HG03175 (cell line): Measurements from ENCODE around the gene VNN1.

Source experiments
- ATAC-seq: cut with Tn5 transposase; IDR thresholded peaks from one replicate; pipeline ENCODE4 v1.9.1; 2021; ENCODE audit warnings: mild to moderate bottlenecking, moderate library complexity; ENCODE audit not compliant: unreplicated experiment

Gene VNN1, protein sequence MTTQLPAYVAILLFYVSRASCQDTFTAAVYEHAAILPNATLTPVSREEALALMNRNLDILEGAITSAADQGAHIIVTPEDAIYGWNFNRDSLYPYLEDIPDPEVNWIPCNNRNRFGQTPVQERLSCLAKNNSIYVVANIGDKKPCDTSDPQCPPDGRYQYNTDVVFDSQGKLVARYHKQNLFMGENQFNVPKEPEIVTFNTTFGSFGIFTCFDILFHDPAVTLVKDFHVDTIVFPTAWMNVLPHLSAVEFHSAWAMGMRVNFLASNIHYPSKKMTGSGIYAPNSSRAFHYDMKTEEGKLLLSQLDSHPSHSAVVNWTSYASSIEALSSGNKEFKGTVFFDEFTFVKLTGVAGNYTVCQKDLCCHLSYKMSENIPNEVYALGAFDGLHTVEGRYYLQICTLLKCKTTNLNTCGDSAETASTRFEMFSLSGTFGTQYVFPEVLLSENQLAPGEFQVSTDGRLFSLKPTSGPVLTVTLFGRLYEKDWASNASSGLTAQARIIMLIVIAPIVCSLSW

DNA sequence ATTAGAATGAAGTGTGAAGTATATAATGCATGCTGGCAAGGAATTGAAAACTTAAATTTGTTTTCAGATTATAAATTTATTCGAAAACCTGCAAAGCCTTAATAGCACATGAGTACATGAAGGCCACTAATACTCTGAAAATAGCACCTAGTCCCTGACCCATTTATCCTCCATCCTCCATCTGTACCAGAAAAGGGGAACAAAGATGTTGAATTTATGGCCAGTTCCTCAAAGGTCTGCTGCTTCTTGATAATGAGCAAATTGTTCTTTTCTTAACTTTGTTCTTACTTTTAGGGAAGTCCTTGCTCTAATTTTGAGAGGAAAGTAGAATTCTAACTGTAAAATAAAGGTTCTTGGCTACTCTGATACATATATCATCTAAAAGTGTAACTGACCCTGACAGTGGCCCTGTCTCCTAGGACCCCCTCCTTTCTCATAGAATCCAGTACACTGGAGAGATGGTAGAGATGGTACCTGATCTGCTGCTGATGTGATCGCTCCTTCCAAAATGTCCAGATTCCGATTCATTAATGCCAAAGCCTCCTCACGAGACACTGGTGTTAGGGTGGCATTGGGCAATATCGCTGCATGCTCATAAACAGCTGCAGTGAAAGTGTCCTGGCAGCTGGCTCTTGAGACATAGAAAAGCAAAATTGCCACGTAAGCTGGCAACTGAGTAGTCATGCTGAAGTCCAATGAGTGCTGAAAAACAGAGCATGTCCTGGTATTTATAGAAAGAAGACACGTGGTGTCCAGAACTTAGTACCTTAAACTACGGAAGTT is at the start of gene VNN1:
TSS of gene VNN1 (minus strand) at position 704 of the 783 bp plus-strand sequence. CDS start at position 684, 20 bp downstream.
- peak; percentile 79 for ATAC-seq

DNA sequence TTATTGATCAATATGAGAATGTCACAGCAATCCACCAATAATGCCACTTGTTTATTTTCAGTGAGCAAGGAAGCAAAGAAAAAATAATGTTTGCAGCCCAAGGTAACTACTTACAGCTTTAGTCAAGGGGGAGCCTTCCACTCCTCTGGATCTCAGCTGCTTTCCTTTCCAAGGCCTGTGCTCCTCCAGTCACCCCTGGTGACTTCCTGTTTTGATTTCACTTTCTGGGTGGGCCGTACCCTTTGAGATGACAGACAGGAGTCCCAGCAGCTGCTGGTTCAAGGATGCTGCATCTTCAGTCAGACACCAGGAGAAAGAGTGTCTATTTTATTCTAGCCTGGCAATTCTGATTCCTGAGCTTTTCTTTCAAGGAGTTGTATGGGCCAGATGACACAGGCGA is 49.4 kb upstream of the VNN1 start:
- peak; percentile 93 for ATAC-seq

DNA sequence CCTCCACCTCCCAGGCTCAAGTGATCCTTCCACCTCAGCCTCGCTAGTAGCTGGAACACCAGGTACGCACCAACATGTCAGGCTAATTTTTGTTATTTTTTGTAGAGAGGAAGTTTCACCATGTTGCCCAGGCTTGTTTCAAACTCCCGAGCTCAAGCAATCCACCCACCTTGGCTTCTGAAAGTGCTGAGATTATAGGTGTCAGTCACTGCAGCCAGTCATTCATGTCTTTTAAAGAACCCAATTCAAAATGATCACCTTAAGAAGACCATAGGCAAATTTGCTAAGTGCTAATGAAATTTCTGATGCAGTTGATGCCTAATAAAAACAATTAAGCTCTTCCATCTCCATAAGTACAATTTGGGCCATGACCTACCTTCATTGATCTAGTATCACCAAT is 46.4 kb upstream of the VNN1 start:
- ATAC-seq = peak; percentile 21

DNA sequence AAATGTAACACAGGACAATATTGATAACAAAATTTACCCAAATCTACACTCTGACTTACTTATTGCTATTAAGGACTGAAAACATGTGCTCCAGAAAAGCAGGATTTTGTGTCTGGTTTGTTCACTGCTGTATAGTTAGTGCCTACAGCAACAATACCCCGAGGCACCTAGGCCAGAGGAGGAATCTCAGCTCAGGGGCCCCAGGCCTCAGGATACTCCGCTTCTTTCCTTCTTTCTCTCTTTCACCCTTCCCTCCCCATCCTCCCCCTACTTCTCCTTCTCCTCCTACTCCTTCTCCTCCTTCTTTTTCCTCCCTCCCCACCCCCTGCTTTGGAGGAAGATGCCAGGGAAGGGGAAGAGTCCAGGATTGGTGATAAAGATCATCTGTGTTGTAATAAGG is 44.8 kb upstream of the VNN1 start:
- ATAC-seq = no peak

DNA sequence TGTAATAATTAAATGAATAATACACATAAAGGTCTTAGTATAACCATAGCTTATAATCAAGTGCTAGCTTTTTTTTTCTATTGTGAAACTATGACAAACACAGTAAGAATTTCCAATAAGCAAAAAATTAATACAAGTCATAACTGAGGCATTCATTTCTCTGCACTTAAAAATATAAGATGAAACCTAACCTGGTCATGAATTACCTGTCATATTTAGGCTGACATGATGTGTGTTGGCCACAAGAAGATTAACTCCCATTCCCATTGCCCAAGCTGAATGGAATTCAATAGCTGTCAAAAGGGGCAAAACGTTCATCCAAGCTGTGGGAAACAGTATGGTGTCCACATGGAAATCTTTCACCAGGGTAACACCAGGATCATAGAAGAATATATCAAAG is 38.4 kb upstream of the VNN1 start:
- no peak for ATAC-seq

DNA sequence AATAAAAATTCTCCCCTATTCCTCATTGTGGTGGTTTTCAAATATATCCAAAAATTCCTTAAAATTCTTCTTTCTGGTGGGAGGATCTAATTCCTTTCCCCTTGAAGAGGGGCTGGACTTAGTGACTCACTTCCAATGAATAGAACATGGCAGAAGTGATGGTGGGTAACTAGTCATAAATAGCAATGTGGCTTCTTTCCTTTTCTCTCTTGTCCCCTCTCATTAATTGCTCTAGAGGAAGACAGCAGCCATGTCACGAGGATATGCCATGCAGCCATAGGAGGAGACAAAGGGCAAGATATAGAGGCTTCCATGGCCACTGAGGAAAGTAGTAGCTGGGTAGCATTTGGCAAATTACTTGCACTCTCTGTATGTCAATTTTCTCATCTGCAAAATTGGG is 38.0 kb upstream of the VNN1 start:
- no peak for ATAC-seq

DNA sequence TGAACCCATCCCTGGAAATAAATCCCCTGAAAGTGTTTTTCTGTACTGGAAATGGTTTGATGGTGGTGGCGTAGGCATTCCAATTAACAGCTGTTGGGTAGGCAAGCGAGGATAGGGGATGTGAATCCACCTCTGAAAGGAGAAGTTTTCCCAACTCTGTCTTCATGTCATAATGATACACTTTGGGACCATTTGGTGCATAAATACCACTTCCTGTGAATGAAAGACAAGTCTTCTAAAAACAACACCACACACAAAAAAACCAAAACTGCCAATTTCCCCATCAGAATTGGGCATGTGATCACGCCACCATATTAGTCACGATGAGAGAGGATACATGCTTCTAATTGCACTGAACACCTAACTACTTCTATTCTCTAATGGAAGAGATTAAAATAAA is 37.5 kb upstream of the VNN1 start:
- peak; percentile 50 for ATAC-seq

DNA sequence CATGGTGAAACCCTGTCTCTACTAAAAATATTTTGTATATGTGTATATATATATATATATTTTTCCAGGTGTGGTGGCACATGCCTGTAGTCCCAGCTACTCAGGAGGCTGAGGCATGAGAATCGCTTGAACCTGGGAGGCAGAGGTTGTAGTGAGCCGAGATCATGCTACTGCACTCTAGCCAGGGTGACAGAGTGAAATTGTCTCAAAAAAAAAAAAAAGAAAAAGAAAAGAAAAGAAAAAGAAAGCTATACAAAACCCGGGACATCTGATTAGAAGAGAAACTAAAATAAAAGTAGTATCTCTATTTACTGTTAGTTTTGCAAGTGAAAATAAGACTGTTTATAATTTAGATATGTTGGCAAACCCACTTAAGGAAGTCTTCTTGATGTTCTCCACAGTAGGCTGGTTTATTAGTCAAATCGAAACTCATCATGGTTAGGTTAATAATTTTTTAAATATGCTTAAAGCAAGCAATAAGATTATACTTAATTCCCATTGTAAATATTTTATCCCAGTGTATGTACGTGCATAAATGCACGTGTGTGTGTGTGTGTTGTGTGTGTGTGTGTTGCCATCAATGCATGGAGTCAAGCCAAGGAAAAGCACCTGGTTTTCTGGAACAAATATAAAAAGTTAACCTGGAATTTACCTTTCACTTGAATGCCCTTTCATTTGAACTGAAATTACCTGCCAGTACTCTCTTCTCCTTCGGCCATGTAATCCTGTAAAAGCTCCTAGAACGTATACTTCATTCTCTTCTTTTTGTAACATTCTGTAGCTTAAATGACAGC is 36.8 kb upstream of the VNN1 start:
- ATAC-seq = peak; percentile 87

DNA sequence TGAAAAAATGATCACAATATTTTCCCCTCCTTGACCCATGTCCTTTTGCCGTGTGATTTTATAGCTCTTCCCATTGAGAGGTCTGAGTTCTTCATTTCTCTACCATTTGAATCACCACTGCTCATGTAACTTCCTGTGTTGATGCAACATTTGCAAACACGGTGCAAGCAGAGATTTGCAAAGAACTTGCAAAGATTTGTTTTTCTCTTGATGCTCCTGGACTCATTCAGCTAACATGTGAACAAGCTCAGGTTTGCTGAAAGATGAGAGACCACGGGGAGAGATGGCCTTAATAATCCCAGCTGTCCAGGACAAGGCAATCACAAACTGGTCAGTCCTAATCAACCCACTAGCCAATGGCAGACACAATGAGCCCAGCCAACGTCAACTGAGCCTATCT is 35.3 kb upstream of the VNN1 start:
- ATAC-seq = no peak

DNA sequence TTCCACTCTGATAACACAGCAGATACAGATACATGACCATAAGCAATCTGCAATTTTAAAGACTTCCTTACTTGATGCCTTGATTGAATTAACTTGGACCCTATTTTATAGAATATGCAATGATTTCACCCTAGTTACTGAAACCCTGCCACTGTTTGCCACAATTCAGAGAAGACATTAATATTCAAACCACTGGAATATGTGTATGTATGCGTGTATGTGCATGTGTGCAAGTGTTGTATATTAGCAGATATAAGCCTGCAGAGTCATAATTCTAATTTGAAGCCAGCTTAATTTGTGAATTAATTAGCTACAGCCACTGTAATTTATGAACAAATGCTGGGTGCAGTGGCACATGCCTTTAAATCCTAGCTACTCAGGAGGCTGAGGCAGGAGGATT is 34.6 kb upstream of the VNN1 start:
- no peak for ATAC-seq

DNA sequence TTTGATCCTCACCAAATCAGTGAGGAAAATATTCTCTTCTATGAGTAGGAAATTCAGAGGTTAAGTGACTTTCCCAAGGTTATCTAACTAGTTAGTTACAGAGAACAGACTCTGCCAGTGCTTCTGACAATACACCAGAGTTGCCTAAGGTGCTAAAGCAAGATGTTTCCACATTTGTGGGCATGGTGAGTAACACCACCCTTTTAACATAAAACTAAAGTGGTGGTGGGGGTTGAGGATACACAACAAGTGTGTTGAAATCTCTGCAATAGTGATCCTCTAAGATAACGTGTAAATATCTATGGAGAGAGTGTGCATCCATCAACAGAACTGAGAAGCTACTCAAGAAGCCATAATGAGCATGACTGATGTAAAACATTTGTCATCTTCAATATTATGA is 32.2 kb upstream of the VNN1 start:
- no peak for ATAC-seq

DNA sequence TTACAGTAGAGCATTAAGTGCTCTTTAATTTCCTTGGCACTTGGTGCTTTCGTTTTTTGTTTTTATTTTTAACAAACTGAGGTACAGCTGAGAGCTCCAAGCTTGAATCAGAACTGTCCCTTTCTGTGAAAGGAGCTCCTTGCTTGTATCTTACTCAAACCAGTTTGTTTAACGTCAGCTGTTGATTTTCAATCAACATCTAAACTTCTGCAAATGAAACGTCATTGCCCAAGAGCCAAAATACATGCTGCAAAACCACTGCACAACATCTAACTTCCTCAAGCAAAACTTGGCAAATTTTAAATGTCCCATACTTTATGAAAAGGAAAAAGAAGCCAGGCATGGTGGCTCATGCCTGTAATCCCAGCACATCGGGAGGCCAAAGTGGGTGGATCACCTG is 28.6 kb upstream of the VNN1 start:
- ATAC-seq = no peak

DNA sequence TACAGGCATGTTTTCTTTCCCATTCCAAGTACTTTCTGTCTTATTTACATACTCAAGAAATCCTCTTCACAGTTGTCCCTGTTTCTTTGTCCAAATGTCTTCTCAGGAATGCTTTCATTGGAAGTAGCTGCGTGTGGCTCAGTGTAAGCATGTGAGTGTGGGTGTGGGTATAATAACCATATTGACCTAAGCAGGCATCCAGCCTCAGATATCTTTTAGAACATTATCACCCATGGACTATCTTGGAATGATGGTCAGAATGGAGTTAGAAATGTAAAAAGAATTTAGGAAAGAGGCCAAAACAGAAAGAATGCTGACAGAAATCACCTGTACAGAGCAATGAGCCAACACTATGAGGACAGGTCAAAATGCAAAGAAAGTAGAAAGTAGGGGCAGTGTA is 27.4 kb upstream of the VNN1 start:
- ATAC-seq = no peak

DNA sequence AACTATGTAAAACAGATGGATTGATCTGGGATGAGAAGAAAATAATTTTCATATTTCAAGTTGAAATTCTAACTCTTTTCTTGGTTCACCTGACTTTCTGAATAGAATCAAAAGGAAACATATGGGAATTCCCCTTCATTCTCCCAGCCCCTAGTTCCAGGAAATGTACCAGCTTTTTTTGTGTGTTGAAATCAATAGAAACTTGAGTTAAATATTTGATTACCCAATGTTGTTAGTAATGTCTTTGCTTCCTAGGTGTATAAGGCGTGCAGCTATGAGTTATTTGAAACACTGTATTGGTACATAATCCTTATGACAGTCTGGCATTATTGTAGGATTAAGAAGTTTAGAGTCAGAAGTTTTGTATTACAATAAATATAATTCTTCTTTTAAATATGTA is 22.4 kb upstream of the VNN1 start:
- no peak for ATAC-seq

DNA sequence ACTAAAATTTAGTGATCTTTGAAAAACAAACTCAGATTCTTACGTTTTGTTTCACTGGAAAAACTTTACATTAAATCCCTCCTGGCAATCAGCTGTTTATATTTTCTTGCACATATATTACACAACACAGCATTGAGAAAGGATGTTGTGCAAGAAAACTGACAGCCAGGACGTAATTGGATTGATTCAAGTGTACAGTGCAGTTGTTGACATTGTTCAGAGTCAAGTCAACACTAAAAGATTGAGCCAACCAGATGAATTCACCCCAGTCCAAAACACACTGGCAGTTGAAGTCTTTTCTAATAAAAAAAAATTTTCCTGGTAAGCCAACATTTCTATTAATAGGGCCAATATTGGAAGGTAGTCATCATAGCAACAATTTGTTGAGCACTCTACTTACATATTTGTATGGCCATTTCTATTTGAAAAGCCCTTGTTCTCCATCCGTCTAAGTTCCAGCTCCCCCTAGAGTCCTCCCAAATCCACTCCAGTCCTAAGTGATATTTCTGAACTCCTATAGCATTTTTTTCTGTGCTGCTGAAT is 20.9 kb upstream of the VNN1 start:
- no peak for ATAC-seq

DNA sequence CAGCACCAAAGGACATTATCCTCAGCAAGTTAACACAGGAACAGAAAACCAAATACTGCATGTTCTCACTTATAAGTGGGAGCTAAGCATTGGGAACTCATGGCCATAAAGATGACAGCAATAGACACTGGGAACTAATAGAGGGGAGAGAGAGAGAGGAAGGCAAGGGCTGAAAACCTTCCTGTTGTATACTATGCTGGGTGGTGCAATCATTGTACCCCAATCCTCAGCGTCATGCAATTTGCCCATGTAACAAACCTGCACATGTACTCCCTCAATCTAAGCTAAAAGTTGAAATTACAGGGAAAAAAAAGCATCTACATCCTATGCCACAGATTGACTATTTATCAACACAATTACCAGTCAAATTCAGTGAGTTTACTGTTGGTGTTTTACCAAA is 20.0 kb upstream of the VNN1 start:
- ATAC-seq = no peak

DNA sequence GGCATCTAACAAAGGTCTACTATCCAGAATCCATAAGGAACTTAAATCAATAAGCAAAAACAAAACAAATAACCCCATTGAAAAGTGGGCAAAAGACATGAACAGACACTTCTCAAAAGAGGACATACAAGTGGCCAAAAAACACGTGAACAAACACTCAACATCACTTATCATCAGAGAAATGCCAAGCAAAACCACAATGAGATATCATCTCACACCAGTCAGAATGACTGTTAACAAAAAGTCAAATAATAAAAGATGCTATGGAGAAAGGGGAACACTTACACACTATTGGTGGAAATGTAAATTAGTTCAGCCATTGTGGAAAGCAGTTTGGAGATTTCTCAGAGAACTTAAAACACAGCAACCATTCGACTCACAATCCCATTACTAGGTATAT is 19.4 kb upstream of the VNN1 start:
- ATAC-seq = no peak

DNA sequence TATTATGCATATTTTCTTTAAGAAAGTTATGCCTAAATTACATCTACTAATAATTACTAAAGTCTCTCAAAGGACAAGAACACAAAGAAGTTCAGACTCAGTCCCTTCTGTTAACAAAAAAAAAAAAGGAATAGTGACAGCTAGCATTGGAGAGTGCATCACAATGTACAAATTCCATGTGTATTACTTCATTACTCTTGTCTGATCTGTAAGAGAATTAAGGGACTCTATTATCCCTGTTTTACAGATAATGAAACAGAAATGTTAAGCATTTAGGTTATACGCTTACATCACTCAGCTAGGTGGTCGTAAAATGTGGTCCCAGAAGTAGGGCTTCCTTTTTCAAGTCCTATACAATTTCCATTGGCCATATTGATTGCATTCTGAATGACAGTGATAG is 17.2 kb upstream of the VNN1 start:
- ATAC-seq = no peak

DNA sequence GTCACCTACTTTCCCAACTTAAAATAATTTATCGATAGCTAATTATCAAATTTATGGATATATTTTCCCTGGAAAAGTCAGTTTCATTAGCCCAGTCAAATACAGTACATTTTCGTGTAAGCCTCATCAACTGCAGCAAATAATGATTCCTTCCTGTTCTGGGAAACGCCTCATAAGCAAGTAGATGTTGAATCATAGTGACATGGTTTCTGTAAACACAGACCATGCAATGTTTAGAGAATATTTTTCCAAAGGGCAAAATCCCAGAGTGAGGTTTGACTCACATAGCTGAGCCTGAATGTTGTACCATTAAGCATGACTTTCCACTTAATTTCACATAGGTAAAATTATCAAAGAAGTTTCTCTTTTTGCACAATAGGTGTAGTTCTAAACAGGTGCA is 16.7 kb upstream of the VNN1 start:
- no peak for ATAC-seq

DNA sequence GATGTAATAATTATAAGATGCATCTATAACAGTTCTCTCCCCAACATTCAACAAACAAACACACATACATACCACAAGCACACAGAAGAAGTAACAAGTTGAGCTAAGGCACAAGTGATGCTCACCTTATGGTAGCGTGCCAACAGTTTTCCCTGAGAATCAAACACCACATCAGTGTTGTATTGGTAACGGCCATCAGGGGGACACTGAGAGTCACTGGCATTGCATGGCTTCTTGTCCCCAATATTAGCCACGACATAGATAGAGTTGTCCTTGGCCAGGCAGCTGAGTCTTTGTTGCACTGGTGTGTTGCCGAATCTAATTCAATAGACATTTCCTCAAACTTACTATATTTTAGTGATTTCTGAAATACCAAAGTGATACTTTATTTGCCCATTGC is 14.8 kb upstream of the VNN1 start:
- ATAC-seq = no peak

DNA sequence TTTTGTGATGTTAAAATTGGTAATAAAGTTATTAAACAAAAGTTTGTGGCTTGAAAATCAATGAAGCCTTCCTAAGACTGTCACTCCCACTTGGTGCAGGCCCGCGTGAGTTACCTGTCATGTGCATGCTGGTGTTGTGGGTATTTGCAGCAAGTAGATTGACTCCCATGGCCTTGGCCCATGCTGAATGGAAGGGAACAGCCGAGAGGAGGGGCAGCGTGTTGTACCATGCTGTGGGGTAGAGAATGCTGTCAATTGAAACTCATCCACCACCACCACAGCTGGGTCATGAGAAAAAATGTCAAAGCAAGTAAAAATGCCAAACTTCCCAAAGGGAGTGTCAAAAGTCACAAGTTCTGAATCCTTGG is 12.7 kb upstream of the VNN1 start:
- no peak for ATAC-seq
